Left ventricle myocardium inferior (tissue), 1 donor: ENCODE results near the gene RGL2. TPM values are rescaled to one million over a fixed set of nuclear protein-coding genes. Genes with fewer than 3 reads are reported as not detected.

Source experiments
- DNase-seq: peaks from one replicate; pipeline ENCODE4 v3.0.0-alpha.2; 2020
- H3K27ac ChIP-seq: fragments of 200-600 bp; replicated peaks from 2 replicates; pipeline ENCODE4 v1.8.0; 2021
- H3K27me3 ChIP-seq: fragments of 200-600 bp; 2 replicates; pipeline ENCODE4 v1.8.0; 2021; ENCODE audit warnings: low read depth
- H3K36me3 ChIP-seq: fragments of 200-600 bp; 2 replicates; pipeline ENCODE4 v1.8.0; 2021
- H3K4me1 ChIP-seq: fragments of 200-600 bp; 2 replicates; pipeline ENCODE4 v1.8.0; 2021
- H3K4me3 ChIP-seq: fragments of 200-600 bp; 2 replicates; pipeline ENCODE4 v1.8.0; 2021; ENCODE audit warnings: mild to moderate bottlenecking, moderate library complexity
- H3K9me3 ChIP-seq: fragments of 200-600 bp; replicated peaks from 2 replicates; pipeline ENCODE4 v1.8.0; 2021
- intact Hi-C: fragments of 100-400 bp; cut with micrococcal nuclease; formaldehyde crosslinking; loops from one replicate; pipeline ENCODE4 v1.11.0; 2022
- total RNA-seq: library from RNA; stranded (reverse); fragmentation: NEBNext Ultra II Directional; extraction: Animal tissue kit (Norgen Biotek cat#: 25700); gene quantifications from one replicate; pipeline ENCODE4 v1.2.1, GENCODE V29; 2021
- TF ChIP-seq, protein P1 (sequence below): fragments of 200-600 bp; IDR thresholded peaks from 2 replicates; pipeline ENCODE4 v1.8.0; 2021; ENCODE audit warnings: antibody characterized with exemption, mild to moderate bottlenecking, borderline replicate concordance
- donor health status: DM: no; HTN: yes; CAD: no; lungs with severe emphysema.

Gene RGL2
- total RNA-seq, 1 donor from 2014 or later, result 59.4 TPM

DNA sequence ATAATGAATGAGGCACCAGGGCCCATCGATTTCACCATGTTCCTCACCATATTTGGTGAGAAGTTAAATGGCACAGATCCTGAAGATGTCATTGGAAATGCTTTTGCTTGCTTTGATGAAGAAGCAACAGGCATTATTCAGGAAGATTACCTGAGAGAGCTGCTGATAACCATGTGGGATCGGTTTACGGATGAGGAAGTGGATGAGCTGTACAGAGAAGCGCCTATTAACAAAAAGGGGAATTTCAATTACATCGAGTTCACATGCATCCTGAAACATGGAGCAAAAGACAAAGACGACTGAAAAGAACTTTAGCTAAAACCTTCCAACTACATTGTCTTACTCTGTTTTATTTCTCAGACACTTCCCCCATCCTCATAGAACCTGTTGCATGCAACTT is 40.5 kb upstream of the RGL2 start:
- Histone ChIP-seq H3K27ac (no peak overlapping the region), H3K4me1 (no peaks in the 10 kb centered on the region), H3K36me3 (no peaks in the 10 kb centered on the region), H3K27me3 (no peaks in the 10 kb centered on the region), H3K9me3 (no peaks in the 10 kb centered on the region), H3K4me3 (no peak overlapping the region)
- TF ChIP-seq, protein P1, sequence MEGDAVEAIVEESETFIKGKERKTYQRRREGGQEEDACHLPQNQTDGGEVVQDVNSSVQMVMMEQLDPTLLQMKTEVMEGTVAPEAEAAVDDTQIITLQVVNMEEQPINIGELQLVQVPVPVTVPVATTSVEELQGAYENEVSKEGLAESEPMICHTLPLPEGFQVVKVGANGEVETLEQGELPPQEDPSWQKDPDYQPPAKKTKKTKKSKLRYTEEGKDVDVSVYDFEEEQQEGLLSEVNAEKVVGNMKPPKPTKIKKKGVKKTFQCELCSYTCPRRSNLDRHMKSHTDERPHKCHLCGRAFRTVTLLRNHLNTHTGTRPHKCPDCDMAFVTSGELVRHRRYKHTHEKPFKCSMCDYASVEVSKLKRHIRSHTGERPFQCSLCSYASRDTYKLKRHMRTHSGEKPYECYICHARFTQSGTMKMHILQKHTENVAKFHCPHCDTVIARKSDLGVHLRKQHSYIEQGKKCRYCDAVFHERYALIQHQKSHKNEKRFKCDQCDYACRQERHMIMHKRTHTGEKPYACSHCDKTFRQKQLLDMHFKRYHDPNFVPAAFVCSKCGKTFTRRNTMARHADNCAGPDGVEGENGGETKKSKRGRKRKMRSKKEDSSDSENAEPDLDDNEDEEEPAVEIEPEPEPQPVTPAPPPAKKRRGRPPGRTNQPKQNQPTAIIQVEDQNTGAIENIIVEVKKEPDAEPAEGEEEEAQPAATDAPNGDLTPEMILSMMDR, result no peak
- intact Hi-C loops, result no loop called here
- no peak for DNase-seq

DNA sequence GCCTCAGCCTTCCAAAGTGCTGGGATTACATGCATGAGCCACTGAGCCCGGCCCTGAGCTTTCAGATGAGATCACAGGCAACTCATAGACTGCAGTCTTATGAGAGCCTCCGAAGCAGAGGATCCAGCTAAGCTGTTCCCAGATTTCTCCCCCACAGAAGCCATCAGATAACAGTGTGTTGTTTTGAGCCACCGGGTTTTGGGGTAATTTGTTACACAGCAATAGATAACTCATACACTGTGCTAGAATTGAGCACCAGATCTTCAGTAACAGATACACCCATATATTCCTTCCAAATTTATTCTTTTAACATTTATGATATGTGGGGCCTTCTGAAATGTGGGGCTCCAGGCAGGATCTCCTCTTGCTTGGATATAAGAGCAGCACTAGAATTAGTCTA is 37.8 kb upstream of the RGL2 start:
- no peak for DNase-seq
- TF ChIP-seq, protein P1, result no peak
- H3K27me3 ChIP-seq, result no peaks in the 10 kb centered on the region
- intact Hi-C loops, result no loop called here
- no peaks in the 10 kb centered on the region for H3K4me1 ChIP-seq
- H3K36me3 ChIP-seq, result no peaks in the 10 kb centered on the region
- H3K9me3 ChIP-seq, result no peaks in the 10 kb centered on the region
- H3K4me3 ChIP-seq, result no peak overlapping the region
- H3K27ac ChIP-seq, result no peak overlapping the region

- no peaks in the 10 kb centered on the region for H3K27me3 ChIP-seq
- no peaks in the 10 kb centered on the region for H3K4me1 ChIP-seq
- H3K4me3 ChIP-seq, result no peak overlapping the region
- no peak for DNase-seq
- intact Hi-C loops, result no loop called here
- H3K9me3 ChIP-seq, result no peaks in the 10 kb centered on the region
- no peak overlapping the region for H3K27ac ChIP-seq
- TF ChIP-seq, protein P1, result no peak
- no peaks in the 10 kb centered on the region for H3K36me3 ChIP-seq
Measured at GRCh38 chr6:33335916-33336315, 37.2 kb upstream of the RGL2 start.

GRCh38 chr6:33333666-33334065 is 34.9 kb upstream of the RGL2 start:
- no peak for DNase-seq
- H3K4me1 ChIP-seq, result no peaks in the 10 kb centered on the region
- H3K9me3 ChIP-seq, result no peaks in the 10 kb centered on the region
- H3K27me3 ChIP-seq, result no peaks in the 10 kb centered on the region
- TF ChIP-seq, protein P1, result no peak
- intact Hi-C loops, result no loop called here
- no peaks in the 10 kb centered on the region for H3K36me3 ChIP-seq
- no peak overlapping the region for H3K27ac ChIP-seq
- no peak overlapping the region for H3K4me3 ChIP-seq

DNA sequence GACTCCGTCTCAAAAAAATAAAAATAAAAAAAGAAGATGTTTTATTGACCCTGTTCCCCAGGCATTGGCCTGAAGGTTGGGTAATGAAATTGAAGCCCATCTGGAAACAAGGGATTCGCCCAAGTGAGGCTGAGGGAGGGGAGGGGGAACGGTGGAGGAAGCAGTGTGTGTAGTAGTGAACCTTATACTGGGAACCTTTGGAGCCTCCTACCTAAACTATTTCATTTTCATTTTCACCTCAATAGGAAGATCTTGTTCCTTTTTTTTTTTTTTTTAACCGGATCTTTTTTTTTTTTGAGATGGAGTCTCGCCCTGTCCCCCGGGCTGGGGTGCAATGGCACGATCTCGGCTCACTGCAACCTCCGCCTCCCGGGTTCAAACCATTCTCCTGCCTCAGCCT is 32.0 kb upstream of the RGL2 start:
- Histone ChIP-seq H3K36me3 (no peaks in the 10 kb centered on the region), H3K4me3 (no peak overlapping the region), H3K9me3 (no peaks in the 10 kb centered on the region), H3K27me3 (no peaks in the 10 kb centered on the region), H3K4me1 (no peaks in the 10 kb centered on the region), H3K27ac (no peak overlapping the region)
- intact Hi-C loops, result no loop called here
- no peak for DNase-seq
- TF ChIP-seq, protein P1, result no peak

DNA sequence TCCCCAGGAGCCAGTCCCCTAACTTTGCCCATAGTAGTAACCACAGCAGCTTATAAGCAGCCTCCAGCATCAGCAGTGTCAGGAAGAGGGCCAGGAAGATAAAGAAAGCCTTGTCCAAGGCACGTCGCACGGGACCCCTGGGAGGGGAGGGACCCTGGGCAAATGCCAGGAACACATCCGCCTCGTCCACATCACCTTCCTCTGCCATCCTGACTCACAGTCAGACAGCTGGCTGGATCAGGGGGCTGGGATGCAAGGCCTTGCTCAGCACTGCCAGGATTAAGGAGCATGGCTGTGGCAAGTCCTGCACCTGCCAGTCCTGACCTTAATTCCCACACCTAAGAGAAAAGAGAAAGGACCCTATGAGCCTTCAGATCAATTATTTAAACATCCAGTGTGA is 30.3 kb upstream of the RGL2 start:
- TF ChIP-seq, protein P1, result no peak
- H3K27ac ChIP-seq, result no peak overlapping the region
- H3K4me3 ChIP-seq, result no peak overlapping the region
- no peaks in the 10 kb centered on the region for H3K27me3 ChIP-seq
- no peak for DNase-seq
- H3K36me3 ChIP-seq, result no peaks in the 10 kb centered on the region
- intact Hi-C loops, result no loop called here
- peaks cover 1% of the 10 kb centered on the region for H3K4me1 ChIP-seq
- H3K9me3 ChIP-seq, result no peaks in the 10 kb centered on the region
